GM12878 (cell line): ENCODE data around the gene ZMYND15. TPM values are rescaled to one million over a fixed set of nuclear protein-coding genes. Genes with fewer than 3 reads are reported as not detected.

Experiments
- ATAC-seq: fragments of 200-7000 bp; cut with Tn5 transposase; 3 replicates; pipeline ENCODE4 v1.9.1; 2020; ENCODE audit warnings: mild to moderate bottlenecking, moderate library complexity
- BruUV-seq: library from RNA; stranded (reverse); fragments of 400-500 nt; replicated peaks from 2 replicates; lab custom pipeline; 2021; lab: Mats Ljungman, UMichigan
- CTCF ChIA-PET: fragments of 300-600 bp; sonication (Branson Sonifier 250); formaldehyde crosslinking; extraction: SDS; loops from one replicate; lab custom pipeline; 2021; ENCODE audit warnings: inconsistent platforms; lab: Yijun Ruan, JAX
- POLR2A ChIA-PET: fragments of 350-600 bp; formaldehyde crosslinking; extraction: SDS; loops from one replicate; lab custom pipeline; 2021; ENCODE audit warnings: inconsistent platforms; lab: Charles Lee
- RAD21 ChIA-PET: fragments of 300-600 bp; sonication (Branson Sonifier 250); formaldehyde crosslinking; loops from one replicate; lab custom pipeline; 2023; ENCODE audit warnings: antibody characterized with exemption; ENCODE audit not compliant: unreplicated experiment; lab: Charles Lee
- SMC1A ChIA-PET: fragments of 300-600 bp; sonication (Branson Sonifier 250); formaldehyde crosslinking; loops from one replicate; lab custom pipeline; 2023; ENCODE audit not compliant: unreplicated experiment, uncharacterized antibody; lab: Charles Lee
- DNase-seq: peaks from one replicate; pipeline ENCODE4 v3.0.0-alpha.2; 2011; ENCODE audit warnings: low read depth, low spot score
- FAIRE-seq: peaks from 3 replicates; lab custom pipeline; 2011; peaks lifted over from hg19 to GRCh38; lab: Jason Lieb, UNC
- H2AFZ ChIP-seq: 2 replicates; pipeline ENCODE4 v1.6.0; 2011; ENCODE audit warnings: low read depth, low read length, control low read depth; ENCODE audit not compliant: control insufficient read depth
- H3K27ac ChIP-seq: 2 replicates; pipeline ENCODE4 v1.5.1; 2011; ENCODE audit warnings: control low read depth; ENCODE audit not compliant: control insufficient read depth, insufficient read depth
- H3K27me3 ChIP-seq, 2 experiments: replicated peaks in 1 of 2; 2 replicates each; pipeline versions ENCODE4 v1.6.0 to v1.6.1; 2011; ENCODE audit warnings: low read length in 1 of 2; ENCODE audit not compliant: control insufficient read depth in 2 of 2, insufficient read depth in 2 of 2
- H3K36me3 ChIP-seq, 2 experiments: 2 replicates each; pipeline ENCODE4 v1.5.1; 2011; ENCODE audit warnings: low read length in 1 of 2; ENCODE audit not compliant: control insufficient read depth in 2 of 2, insufficient read depth in 2 of 2
- H3K4me1 ChIP-seq: 2 replicates; pipeline ENCODE4 v1.6.1; 2011; ENCODE audit warnings: mild to moderate bottlenecking, low read length, moderate library complexity, mixed read lengths; ENCODE audit not compliant: control insufficient read depth, insufficient read depth
- H3K4me2 ChIP-seq: 2 replicates; pipeline ENCODE4 v1.6.0; 2011; ENCODE audit warnings: control low read depth; ENCODE audit not compliant: control insufficient read depth, insufficient read depth
- H3K4me3 ChIP-seq: fragments of 200-600 bp; sonication (generic); 2 replicates; pipeline ENCODE4 v1.5.1; 2016
- H3K79me2 ChIP-seq: 2 replicates; pipeline ENCODE4 v1.6.0; 2011; ENCODE audit warnings: low read length; ENCODE audit not compliant: control insufficient read depth, insufficient read depth
- H3K9ac ChIP-seq: 2 replicates; pipeline ENCODE4 v1.8.0; 2011; ENCODE audit warnings: low read length, control low read depth, mixed read lengths; ENCODE audit not compliant: control insufficient read depth, insufficient read depth
- H3K9me3 ChIP-seq: replicated peaks from 3 replicates; pipeline ENCODE4 v1.5.1; 2011; ENCODE audit warnings: mild to moderate bottlenecking, low read length; ENCODE audit not compliant: control insufficient read depth, insufficient read depth
- H4K20me1 ChIP-seq: 2 replicates; pipeline ENCODE4 v1.6.0; 2011; ENCODE audit not compliant: control insufficient read depth, insufficient read depth
- FOS ChIP-seq: IDR thresholded peaks from 3 replicates; pipeline ENCODE4 v1.6.1; 2011; ENCODE audit warnings: borderline replicate concordance; ENCODE audit not compliant: insufficient read length; ENCODE audit errors: extremely low read depth
- GABPA ChIP-seq: IDR thresholded peaks from 2 replicates; pipeline ENCODE4 v1.6.1; 2014; ENCODE audit warnings: antibody characterized with exemption, low read depth, mild to moderate bottlenecking, inconsistent platforms
- KDM1A ChIP-seq: fragments of 200-600 bp; sonication (generic); IDR thresholded peaks from 2 replicates; pipeline ENCODE4 v1.6.1; 2016; ENCODE audit warnings: borderline replicate concordance
- RFX5 ChIP-seq: IDR thresholded peaks from 2 replicates; pipeline ENCODE4 v1.6.1; 2011; ENCODE audit warnings: low read depth, low read length, improper control_type of control experiment
- SMAD5 ChIP-seq: IDR thresholded peaks from 2 replicates; pipeline ENCODE4 v1.6.1; 2016; ENCODE audit warnings: antibody characterized with exemption, low read depth
- YBX1 ChIP-seq: fragments of 450-650 bp; IDR thresholded peaks from 2 replicates; pipeline ENCODE4 v1.6.1; 2016; ENCODE audit warnings: antibody characterized with exemption
- ZNF217 ChIP-seq: fragments of 450-650 bp; IDR thresholded peaks from 2 replicates; pipeline ENCODE4 v1.6.1; 2017; ENCODE audit warnings: antibody characterized with exemption, mild to moderate bottlenecking
- WGBS: methylation state at CpG from one replicate; pipeline ENCODE4 v1.1.6; 2016; ENCODE audit warnings: low lambda C conversion rate; ENCODE audit not compliant: insufficient replicate concordance, insufficient coverage; ENCODE audit errors: missing lambda C conversion rate; 5-methylcytosine and 5-hydroxymethylcytosine counted together
- in situ Hi-C: fragments of 300-500 bp; cut with MboI; formaldehyde crosslinking; loops from 9 replicates; pipeline ENCODE4 v1.14.3; 2018; ENCODE audit warnings: mixed read lengths
- intact Hi-C: fragments of 100-400 bp; cut with micrococcal nuclease; formaldehyde crosslinking; loops from one replicate; pipeline ENCODE4 v1.14.2; 2022; ENCODE audit not compliant: unreplicated experiment
- polyA plus RNA-seq, 11 experiments: library from polyadenylated mRNA; depleted of rRNA in 4 of 11; unstranded in 6 of 11; stranded (reverse) in 5 of 11; fragments of >200 nt; fragmentation: Nextera tagmentation in 4 of 11; fragmentation: Illumina TruSeq in 1 of 11; extraction: Ambion mirVana in 4 of 11; extraction: Trizol in 1 of 11; gene quantifications; 1 replicate in 1 of 11; 2 replicates in 10 of 11; pipeline versions ENCODE4 v1.2.1 to v1.2.3, GENCODE V29; 2011 to 2016; ENCODE audit warnings: inconsistent platforms in 2 of 11, missing spikeins in 2 of 11, low read depth in 1 of 11
- total RNA-seq, 4 experiments: library from RNA; depleted of rRNA in 3 of 4; stranded (reverse); fragments of >200 nt in 3 of 4; fragmentation: Illumina TruSeq in 1 of 4; extraction: Trizol in 1 of 4; gene quantifications; 2 replicates each; pipeline versions ENCODE4 v1.2.1 to v1.2.3, GENCODE V29; 2013 to 2021
- TF ChIP-seq, protein P1 (sequence below): fragments of 450-650 bp; IDR thresholded peaks from 2 replicates; pipeline ENCODE4 v1.6.1; 2017; ENCODE audit warnings: mild to moderate bottlenecking, low read depth, inconsistent platforms; ENCODE audit not compliant: poor library complexity, severe bottlenecking

ZMYND15 gene
- total and polyA plus RNA-seq, 10 of the 15 experiments (the other 5 are each of a cell fraction or from before 2014, with no cell fraction given) = 0.03 to 0.17 (median 0.06) TPM; not detected in 4

DNA sequence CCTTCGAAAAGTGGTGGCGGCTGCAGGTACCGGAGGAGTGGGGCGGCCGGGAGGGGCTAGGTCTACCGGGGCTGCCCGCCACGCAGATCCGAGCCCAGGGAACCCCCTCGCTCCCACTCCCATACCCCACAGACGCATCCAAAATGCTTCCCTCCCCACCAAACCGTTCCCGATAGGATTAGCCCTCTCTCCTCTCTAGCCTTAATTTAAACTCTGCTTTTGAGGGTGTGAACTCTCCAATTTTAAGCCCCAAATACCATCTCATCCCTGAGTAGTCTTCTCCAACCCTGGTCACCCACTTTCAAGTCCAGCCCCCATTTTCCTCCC, 355 bp downstream of the ZMYND15 start (continued):
- TF ChIP-seq, protein P1, sequence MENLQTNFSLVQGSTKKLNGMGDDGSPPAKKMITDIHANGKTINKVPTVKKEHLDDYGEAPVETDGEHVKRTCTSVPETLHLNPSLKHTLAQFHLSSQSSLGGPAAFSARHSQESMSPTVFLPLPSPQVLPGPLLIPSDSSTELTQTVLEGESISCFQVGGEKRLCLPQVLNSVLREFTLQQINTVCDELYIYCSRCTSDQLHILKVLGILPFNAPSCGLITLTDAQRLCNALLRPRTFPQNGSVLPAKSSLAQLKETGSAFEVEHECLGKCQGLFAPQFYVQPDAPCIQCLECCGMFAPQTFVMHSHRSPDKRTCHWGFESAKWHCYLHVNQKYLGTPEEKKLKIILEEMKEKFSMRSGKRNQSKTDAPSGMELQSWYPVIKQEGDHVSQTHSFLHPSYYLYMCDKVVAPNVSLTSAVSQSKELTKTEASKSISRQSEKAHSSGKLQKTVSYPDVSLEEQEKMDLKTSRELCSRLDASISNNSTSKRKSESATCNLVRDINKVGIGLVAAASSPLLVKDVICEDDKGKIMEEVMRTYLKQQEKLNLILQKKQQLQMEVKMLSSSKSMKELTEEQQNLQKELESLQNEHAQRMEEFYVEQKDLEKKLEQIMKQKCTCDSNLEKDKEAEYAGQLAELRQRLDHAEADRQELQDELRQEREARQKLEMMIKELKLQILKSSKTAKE = no peak
- TF ChIP-seq SMAD5 (no peak), GABPA (no peak), KDM1A (no peak), YBX1 (no peak), ZNF217 (no peak)

DNA sequence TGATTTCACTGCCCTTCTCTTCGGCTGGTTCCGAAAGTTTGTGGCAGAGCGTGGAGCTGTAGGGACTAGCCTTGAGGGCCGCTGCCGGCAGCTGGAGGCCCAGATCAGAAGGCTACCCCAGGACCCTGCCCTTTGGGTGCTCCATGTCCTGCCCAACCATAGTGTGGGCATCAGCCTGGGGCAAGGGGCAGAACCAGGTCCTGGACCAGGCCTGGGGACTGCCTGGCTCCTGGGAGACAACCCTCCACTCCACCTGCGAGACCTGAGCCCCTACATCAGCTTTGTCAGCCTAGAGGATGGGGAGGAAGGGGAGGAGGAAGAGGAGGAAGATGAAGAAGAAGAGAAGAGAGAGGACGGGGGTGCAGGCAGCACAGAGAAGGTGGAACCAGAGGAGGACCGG, 951 bp downstream of the ZMYND15 start:
- RAD21 ChIA-PET = no interaction called here

More for the DNA sequence above, 951 bp downstream of the ZMYND15 start:
- BruUV-seq = no TSS peak
- DNase-seq = no peak
- FAIRE-seq = no peak
- Histone ChIP-seq H3K4me2 (no peak overlapping the region), H3K36me3 (no peaks in the 10 kb centered on the region), H3K27me3 (peaks cover 10 to 15% of the 10 kb centered on the region in 2 experiments), H3K4me1 (peaks cover 3% of the 10 kb centered on the region; the same call in 1 of the 2 replicates), H4K20me1 (no peaks in the 10 kb centered on the region), H3K27ac (no peak overlapping the region), H3K79me2 (no peaks in the 10 kb centered on the region), H3K9ac (no peak overlapping the region), H2AFZ (no peak overlapping the region), H3K9me3 (no peaks in the 10 kb centered on the region), H3K4me3 (no peak overlapping the region)
- intact Hi-C loops (no loop called here), in situ Hi-C loops (no loop called here)
- ChIA-PET SMC1A (no interaction called here), CTCF (no interaction called here), POLR2A (no interaction called here)
- 80% methylated on average over 8 of the region's 8 CpGs for WGBS
- no peak for ATAC-seq
- no peak for TF ChIP-seq FOS
- TF ChIP-seq RFX5 = no peak
